Keratinocyte (primary cell): Measurements from ENCODE around the gene FHIT.

ENCODE experiments used
- CTCF ChIP-seq, 3 experiments: IDR thresholded peaks in 1 of 3; conservative IDR thresholded peaks in 1 of 3; optimal IDR thresholded peaks in 1 of 3; 2 replicates in 2 of 3; 3 replicates in 1 of 3; pipeline versions ENCODE3 to v1.5.1; 2011; ENCODE audit warnings: low read length in 3 of 3, mild to moderate bottlenecking in 3 of 3, moderate library complexity in 2 of 3, control low read depth in 1 of 3, inconsistent platforms in 1 of 3; ENCODE audit not compliant: insufficient read depth in 2 of 3; ENCODE audit errors: extremely low read depth in 1 of 3
- EZH2 ChIP-seq: IDR thresholded peaks from one replicate; pipeline ENCODE4 v1.6.1; 2012; ENCODE audit warnings: inconsistent platforms, mild to moderate bottlenecking, low read length, moderate library complexity

GRCh38 chr3:59749291-59749690 lies 1502.0 kb downstream of the FHIT start:
- TF ChIP-seq CTCF (optimal IDR thresholded peaks at IDR 0.05 in 1 of 3, IDR thresholded peaks at IDR 0.05 in 1 of 3, conservative IDR thresholded peaks at IDR 0.05 in 1 of 3; ENCODE audit: extremely low read depth in 1 of 3, insufficient read depth in 2 of 3, low read length in 3 of 3) (no peak), EZH2 (no peak)
